ENCODE data around the gene PNKP. TPM values are rescaled to one million over a fixed set of nuclear protein-coding genes. Genes with fewer than 3 reads are reported as not detected.

Gene PNKP
- total and polyA plus RNA-seq, 9 of the 15 experiments (the other 6 are each of a cell fraction or from before 2014, with no cell fraction given), result 2.8 to 85.4 (median 25.3) TPM

GRCh38 chr19:49875857-49876421 is 8.6 kb upstream of the PNKP start (continued):
- TF ChIP-seq CEBPZ (IDR thresholded peaks at IDR 0.05; ENCODE audit: borderline replicate concordance, low read depth, low read length), result peak; percentile 82; the same call in 1 of the 2 replicates
- TF ChIP-seq HBP1 (CRISPR knock-in tag; IDR thresholded peaks at IDR 0.05), result no peak
- no peak for TF ChIP-seq CGGBP1 (CRISPR knock-in tag; IDR thresholded peaks at IDR 0.05)
- no peak for TF ChIP-seq PRPF4 (IDR thresholded peaks at IDR 0.05; ENCODE audit: insufficient read depth, low read depth, low read length, poor library complexity, severe bottlenecking)
- TF ChIP-seq RB1 (IDR thresholded peaks at IDR 0.05; ENCODE audit: low read depth), result no peak
- TF ChIP-seq BCL6 (CRISPR knock-in tag; IDR thresholded peaks at IDR 0.05), result no peak
- TF ChIP-seq ETS1 (conservative IDR thresholded peaks at IDR 0.05; ENCODE audit: control insufficient read depth, low read depth, low read length), result no peak
- TF ChIP-seq FOXA1 (IDR thresholded peaks at IDR 0.05; ENCODE audit: borderline replicate concordance), result no peak
- no peak for TF ChIP-seq ZNF75A (CRISPR knock-in tag; IDR thresholded peaks at IDR 0.05)
- TF ChIP-seq PHF8 (IDR thresholded peaks at IDR 0.05; ENCODE audit: borderline replicate concordance, low read length), result peak; percentile 44; the same call in 1 of the 2 replicates
- TF ChIP-seq RBM39 (optimal IDR thresholded peaks at IDR 0.05; ENCODE audit: low read depth, low read length), result no peak
- peak; percentile 45 for TF ChIP-seq PHF20 (IDR thresholded peaks at IDR 0.05; ENCODE audit: partially characterized antibody)
- no peak for TF ChIP-seq NRF1 (conservative IDR thresholded peaks at IDR 0.05 in 1 of 2, IDR thresholded peaks at IDR 0.05 in 1 of 2)
- TF ChIP-seq CREB1 (IDR thresholded peaks at IDR 0.05), result no peak
- TF ChIP-seq CREB1 (CRISPR knock-in tag; IDR thresholded peaks at IDR 0.05), result no peak
- TF ChIP-seq TEAD4 (IDR thresholded peaks at IDR 0.05; ENCODE audit: low read length), result 0 out of 2 replicates have a peak, but pooled peaks have one; percentile 14
- TF ChIP-seq TEAD4 (CRISPR knock-in tag; IDR thresholded peaks at IDR 0.05; ENCODE audit: borderline replicate concordance), result no peak
- TF ChIP-seq TCF15 (CRISPR knock-in tag; IDR thresholded peaks at IDR 0.05), result no peak
- TF ChIP-seq BACH1 (tag; IDR thresholded peaks at IDR 0.05), result no peak
- TF ChIP-seq ZNF398 (CRISPR knock-in tag; IDR thresholded peaks at IDR 0.05), result no peak
